Measurements from ENCODE around the gene ABCA12. TPM values are rescaled to one million over a fixed set of nuclear protein-coding genes. Genes with fewer than 3 reads are reported as not detected.

ABCA12 gene
- total RNA-seq, 3 donors from 2014 or later: 3.6 to 4.0 TPM; not detected in 1

DNA sequence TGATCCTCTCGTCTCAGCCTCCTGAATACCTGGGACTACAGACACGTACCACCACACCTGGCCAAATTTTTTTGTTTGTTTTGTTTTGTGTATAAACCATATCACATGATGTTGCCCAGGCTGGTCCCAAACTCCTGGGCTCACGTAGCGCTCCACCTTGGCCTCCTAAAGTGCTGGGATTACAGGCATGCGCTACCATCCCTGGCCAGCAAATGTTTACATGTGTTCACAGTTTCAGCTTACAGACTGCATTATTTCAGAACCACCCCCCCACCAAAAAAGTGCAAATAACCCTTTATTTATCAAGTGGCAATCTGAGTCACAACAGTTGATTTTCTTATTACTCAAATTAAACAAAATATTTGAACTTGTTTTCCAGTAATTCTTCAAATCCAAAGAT is 54.3 kb downstream of the ABCA12 start:
- Histone ChIP-seq H3K36me3 (no peaks in the 10 kb centered on the region), H3K9me3 (no peaks in the 10 kb centered on the region), H3K27ac (no peak overlapping the region), H3K4me1 (no peaks in the 10 kb centered on the region), H3K27me3 (no peaks in the 10 kb centered on the region), H3K4me3 (no peak overlapping the region)
- TF ChIP-seq, protein P1, sequence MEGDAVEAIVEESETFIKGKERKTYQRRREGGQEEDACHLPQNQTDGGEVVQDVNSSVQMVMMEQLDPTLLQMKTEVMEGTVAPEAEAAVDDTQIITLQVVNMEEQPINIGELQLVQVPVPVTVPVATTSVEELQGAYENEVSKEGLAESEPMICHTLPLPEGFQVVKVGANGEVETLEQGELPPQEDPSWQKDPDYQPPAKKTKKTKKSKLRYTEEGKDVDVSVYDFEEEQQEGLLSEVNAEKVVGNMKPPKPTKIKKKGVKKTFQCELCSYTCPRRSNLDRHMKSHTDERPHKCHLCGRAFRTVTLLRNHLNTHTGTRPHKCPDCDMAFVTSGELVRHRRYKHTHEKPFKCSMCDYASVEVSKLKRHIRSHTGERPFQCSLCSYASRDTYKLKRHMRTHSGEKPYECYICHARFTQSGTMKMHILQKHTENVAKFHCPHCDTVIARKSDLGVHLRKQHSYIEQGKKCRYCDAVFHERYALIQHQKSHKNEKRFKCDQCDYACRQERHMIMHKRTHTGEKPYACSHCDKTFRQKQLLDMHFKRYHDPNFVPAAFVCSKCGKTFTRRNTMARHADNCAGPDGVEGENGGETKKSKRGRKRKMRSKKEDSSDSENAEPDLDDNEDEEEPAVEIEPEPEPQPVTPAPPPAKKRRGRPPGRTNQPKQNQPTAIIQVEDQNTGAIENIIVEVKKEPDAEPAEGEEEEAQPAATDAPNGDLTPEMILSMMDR (IDR thresholded peaks at IDR 0.05): no peak
- TF ChIP-seq POLR2A (IDR thresholded peaks at IDR 0.05): no peak
- TF ChIP-seq POLR2AphosphoS5 (IDR thresholded peaks at IDR 0.05): no peak
- no peak for DNase-seq (ENCODE audit: low spot score in 2 of 2)
- intact Hi-C loops (cut with DNase I; ENCODE audit: low total_unique reads): no loop called here

DNA sequence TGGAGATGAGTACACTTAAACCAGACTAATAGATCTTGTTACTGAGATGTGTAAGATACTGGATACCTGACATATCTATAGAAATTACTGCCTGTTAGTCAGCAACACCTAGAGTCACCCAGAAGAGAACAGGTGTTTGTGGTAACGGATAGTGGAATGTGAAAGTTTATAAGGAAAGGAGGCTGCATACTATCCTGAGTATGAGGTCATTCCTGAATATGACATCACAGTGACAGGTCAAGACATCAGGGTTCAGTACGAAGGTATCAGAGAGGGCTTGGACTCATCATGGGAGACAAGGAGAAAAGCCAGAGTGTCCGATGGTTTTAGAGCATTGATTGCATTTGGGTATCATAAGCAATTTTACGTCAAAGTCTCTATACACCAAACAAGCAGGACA is 55.3 kb downstream of the ABCA12 start:
- Histone ChIP-seq H3K4me3 (no peak overlapping the region), H3K36me3 (no peaks in the 10 kb centered on the region), H3K4me1 (no peaks in the 10 kb centered on the region), H3K27ac (no peak overlapping the region), H3K9me3 (no peaks in the 10 kb centered on the region), H3K27me3 (no peaks in the 10 kb centered on the region)
- no peak for TF ChIP-seq POLR2AphosphoS5 (IDR thresholded peaks at IDR 0.05)
- TF ChIP-seq, protein P1 (IDR thresholded peaks at IDR 0.05): no peak
- TF ChIP-seq POLR2A (IDR thresholded peaks at IDR 0.05): no peak
- DNase-seq (ENCODE audit: low spot score in 2 of 2): no peak
- intact Hi-C loops (cut with DNase I; ENCODE audit: low total_unique reads): no loop called here

DNA sequence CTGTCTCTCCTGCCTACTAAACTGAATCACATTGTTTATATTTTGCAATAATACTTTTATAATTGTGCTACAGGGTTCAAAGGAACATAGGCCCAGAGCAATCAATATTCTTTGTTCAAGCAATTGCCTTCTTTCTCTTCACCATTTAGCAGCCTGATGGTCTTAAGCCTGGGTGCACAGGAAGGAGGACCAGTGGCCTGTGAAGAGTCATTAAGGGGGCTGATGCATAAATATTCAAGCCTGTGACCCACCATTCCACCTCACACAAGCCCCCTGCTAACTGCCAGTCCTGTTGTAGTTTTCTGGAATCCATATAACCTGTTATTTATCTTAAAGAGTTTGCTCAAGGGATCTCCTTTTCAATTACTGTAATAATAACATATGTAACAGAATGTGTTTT is 56.0 kb downstream of the ABCA12 start:
- intact Hi-C loops (cut with DNase I; ENCODE audit: low total_unique reads): no loop called here
- H3K36me3 ChIP-seq: no peaks in the 10 kb centered on the region
- H3K9me3 ChIP-seq: no peaks in the 10 kb centered on the region
- H3K4me1 ChIP-seq: no peaks in the 10 kb centered on the region
- H3K27me3 ChIP-seq: no peaks in the 10 kb centered on the region
- H3K4me3 ChIP-seq: no peak overlapping the region
- no peak for TF ChIP-seq POLR2A (IDR thresholded peaks at IDR 0.05)
- no peak for TF ChIP-seq POLR2AphosphoS5 (IDR thresholded peaks at IDR 0.05)
- TF ChIP-seq, protein P1 (IDR thresholded peaks at IDR 0.05): no peak
- DNase-seq (ENCODE audit: low spot score in 2 of 2): no peak
- H3K27ac ChIP-seq: no peak overlapping the region

DNA sequence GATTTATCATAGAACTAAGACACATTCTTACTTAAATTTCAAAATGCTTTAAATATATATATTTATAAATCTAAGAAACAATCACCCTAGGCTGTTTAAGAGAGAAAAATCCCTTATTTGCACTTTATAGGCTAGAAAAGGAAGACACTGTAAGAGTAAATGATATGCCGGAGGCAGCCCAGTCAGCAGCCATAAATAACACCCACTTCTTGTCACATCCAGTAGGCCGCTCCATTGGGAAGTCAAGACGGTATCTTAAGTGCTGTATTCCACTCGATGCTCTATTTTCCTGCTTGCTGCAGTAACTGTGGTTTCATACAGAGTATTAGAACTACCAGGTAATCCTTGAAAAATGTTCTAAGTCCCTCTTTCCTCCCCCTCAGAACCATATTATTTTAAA is 57.9 kb downstream of the ABCA12 start:
- no peak for DNase-seq (ENCODE audit: low spot score in 2 of 2)
- no peaks in the 10 kb centered on the region for H3K9me3 ChIP-seq
- no peak overlapping the region for H3K27ac ChIP-seq
- H3K36me3 ChIP-seq: no peaks in the 10 kb centered on the region
- no peaks in the 10 kb centered on the region for H3K27me3 ChIP-seq
- H3K4me1 ChIP-seq: no peaks in the 10 kb centered on the region
- TF ChIP-seq POLR2A (IDR thresholded peaks at IDR 0.05) (no peak), POLR2AphosphoS5 (IDR thresholded peaks at IDR 0.05) (no peak)
- TF ChIP-seq, protein P1 (IDR thresholded peaks at IDR 0.05): no peak
- intact Hi-C loops (cut with DNase I; ENCODE audit: low total_unique reads): no loop called here
- no peak overlapping the region for H3K4me3 ChIP-seq

DNA sequence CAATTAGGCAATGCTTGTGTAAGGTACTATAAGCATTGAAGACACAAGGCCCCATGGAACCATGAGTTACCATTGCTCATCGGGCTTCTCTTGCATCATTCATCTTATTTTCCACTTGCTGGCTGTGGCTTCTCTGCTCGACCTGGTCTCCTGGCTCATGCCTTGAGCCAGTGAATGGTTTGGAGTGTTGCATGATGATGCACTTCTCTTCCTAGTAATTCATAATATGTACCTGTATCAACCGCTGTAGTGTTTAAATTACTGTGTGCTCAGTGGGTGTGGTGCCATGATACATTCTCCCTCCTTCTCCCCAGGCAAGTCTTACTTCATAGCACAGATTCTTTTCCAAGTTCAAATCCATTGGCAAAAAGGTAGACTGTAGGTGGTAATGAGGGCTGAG is 66.8 kb downstream of the ABCA12 start:
- intact Hi-C loops (cut with DNase I; ENCODE audit: low total_unique reads): no loop called here
- no peak for DNase-seq (ENCODE audit: low spot score in 2 of 2)
- H3K9me3 ChIP-seq: no peaks in the 10 kb centered on the region
- H3K27me3 ChIP-seq: no peaks in the 10 kb centered on the region
- no peak overlapping the region for H3K4me3 ChIP-seq
- H3K4me1 ChIP-seq: no peaks in the 10 kb centered on the region
- H3K27ac ChIP-seq: no peak overlapping the region
- TF ChIP-seq, protein P1 (IDR thresholded peaks at IDR 0.05): no peak
- TF ChIP-seq POLR2AphosphoS5 (IDR thresholded peaks at IDR 0.05): no peak
- TF ChIP-seq POLR2A (IDR thresholded peaks at IDR 0.05): no peak
- H3K36me3 ChIP-seq: no peaks in the 10 kb centered on the region
